GM12874 (cell line): Measurements from ENCODE around the gene TSPAN32.

Source experiments
- TF ChIP-seq, protein P1 (sequence below): IDR thresholded peaks from 2 replicates; pipeline ENCODE4 v1.5.1; 2011; ENCODE audit warnings: low read depth, mild to moderate bottlenecking, control low read depth, low read length, moderate library complexity; ENCODE audit not compliant: insufficient read depth

TSPAN32 gene

DNA sequence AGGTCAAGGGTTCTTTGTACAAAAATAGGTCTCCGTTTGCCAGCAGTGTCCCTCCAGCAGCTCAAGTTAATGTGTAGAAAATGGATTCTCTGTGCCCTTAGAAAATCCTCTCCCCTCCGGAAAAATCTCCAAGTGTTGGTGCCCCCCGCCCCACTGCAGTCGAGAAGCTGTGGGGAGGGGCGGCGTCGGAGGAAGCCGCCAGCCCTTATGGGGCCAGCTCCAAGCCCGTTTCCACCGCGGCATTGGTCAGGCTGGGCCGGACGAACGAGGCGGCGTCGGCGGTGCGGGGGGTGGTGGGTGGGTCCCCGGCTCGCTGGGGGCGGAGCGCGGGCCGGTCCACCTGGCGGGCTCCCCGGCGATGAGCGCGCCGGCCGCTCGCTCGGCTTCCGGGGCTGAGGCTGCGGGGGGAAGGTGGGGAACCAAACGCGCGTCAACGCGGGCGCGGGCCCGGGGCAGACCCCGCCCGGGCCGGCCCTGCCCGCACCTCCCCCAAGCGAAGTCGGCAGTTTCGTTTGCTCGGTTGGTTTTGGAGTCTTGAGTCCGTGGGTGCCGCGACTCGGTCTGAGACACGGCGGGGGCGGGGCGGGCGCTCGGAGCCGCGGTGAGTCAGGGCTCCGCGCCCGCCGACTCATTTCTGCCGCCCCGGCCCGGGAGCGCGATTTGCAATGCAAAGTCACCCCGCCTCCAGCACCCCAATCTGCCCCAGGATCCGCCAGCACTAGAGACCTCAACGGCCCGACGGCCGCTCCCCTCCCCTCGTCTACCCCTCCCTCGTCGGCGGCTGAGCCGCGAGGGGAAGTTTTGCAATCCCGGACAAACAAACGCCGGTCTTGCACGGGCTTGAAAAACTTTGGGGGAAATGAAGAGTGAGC is 32.8 kb upstream of the TSPAN32 start:
- TF ChIP-seq, protein P1, sequence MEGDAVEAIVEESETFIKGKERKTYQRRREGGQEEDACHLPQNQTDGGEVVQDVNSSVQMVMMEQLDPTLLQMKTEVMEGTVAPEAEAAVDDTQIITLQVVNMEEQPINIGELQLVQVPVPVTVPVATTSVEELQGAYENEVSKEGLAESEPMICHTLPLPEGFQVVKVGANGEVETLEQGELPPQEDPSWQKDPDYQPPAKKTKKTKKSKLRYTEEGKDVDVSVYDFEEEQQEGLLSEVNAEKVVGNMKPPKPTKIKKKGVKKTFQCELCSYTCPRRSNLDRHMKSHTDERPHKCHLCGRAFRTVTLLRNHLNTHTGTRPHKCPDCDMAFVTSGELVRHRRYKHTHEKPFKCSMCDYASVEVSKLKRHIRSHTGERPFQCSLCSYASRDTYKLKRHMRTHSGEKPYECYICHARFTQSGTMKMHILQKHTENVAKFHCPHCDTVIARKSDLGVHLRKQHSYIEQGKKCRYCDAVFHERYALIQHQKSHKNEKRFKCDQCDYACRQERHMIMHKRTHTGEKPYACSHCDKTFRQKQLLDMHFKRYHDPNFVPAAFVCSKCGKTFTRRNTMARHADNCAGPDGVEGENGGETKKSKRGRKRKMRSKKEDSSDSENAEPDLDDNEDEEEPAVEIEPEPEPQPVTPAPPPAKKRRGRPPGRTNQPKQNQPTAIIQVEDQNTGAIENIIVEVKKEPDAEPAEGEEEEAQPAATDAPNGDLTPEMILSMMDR, result no peak

DNA sequence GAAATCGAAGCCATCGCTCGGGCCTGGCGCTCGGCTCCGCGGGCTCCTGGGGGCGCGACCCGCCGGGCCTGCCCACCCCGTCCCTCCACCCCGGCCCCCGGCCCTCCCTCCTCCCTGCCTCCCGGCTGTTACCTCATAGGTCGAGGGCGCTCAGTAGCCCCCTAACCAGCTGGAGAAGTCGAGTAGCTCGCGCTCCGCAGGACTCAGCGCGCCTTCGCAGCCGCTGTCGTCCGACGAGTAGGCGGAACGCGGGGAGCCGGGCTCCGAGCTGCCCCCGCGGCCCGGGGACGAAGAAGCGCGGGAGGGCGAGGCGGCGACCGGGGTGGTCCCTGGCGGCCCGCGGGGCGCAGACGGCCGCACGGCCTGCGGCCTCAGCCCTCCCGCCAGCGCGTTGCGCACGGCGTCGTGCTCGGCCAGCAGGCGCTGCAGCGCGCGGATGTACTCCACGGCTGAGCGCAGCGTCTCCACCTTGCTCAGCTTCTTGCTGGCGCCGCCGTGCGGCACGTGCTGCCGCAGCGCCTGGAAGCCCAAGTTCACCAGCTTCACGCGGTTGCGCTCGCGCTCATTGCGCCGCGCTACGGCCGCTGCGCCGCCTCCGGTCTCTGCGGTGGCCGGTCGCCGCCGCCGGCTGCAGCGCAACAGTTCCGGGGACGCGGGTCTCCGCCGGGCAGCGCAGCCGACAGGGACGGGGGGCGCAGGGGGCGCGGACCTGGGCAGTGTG is 32.1 kb upstream of the TSPAN32 start:
- TF ChIP-seq, protein P1, result no peak

DNA sequence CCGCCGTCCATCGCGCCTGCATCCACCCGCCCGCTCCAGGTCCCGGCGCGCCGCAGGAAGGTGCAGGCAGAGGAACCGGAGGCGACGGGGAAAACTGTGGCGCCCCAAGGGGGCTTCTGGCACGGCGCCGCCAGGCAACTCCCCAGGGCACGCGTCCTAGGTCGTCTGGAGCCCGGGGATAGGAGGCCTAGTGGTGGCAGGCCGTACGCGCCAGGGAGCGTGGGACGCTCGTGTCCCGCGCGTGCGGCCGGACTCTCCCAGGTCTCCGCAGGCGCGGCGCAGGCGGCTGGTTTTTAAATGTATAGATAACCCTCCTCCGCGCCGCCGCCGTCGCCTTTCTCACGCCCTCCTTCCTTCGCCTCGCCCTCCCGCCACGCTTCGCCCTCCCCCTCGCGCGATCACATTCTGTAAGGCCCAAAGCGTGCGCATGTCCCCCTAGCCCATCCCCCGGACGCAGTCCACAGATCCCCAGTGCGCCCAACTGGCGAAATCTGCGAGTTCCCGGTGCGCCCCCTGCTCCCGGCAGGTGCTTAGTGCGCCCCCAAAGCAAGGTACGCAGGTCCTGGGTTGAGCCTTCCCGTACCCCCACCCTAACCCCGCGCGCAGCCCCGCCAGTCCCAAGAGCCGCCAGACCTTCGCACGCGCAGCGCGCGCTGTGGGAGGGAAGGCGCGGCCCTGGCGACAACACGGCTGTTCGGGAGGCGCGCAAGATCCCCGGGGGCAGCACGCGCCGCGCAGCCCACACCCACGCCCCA is 31.3 kb upstream of the TSPAN32 start, which contains the start of gene ASCL2:
ASCL2 (minus strand) TSS at position 267 of the 755 bp plus-strand sequence; CDS start at position 11, 256 bp downstream.
- TF ChIP-seq, protein P1, result no peak

DNA sequence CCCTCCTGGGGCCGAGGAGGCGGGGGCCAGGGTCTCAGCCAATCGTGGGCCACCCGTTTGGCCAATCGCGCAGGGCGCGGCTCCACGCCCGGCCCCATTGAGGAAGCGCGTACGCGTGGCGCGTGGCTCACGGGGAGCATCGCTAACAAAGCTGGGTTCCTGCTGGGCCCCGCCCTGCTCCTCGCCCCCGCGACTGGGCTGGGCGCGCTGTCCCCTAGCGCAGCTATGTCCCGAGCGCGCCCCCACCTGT is 30.8 kb upstream of the TSPAN32 start:
- TF ChIP-seq, protein P1, result no peak

DNA sequence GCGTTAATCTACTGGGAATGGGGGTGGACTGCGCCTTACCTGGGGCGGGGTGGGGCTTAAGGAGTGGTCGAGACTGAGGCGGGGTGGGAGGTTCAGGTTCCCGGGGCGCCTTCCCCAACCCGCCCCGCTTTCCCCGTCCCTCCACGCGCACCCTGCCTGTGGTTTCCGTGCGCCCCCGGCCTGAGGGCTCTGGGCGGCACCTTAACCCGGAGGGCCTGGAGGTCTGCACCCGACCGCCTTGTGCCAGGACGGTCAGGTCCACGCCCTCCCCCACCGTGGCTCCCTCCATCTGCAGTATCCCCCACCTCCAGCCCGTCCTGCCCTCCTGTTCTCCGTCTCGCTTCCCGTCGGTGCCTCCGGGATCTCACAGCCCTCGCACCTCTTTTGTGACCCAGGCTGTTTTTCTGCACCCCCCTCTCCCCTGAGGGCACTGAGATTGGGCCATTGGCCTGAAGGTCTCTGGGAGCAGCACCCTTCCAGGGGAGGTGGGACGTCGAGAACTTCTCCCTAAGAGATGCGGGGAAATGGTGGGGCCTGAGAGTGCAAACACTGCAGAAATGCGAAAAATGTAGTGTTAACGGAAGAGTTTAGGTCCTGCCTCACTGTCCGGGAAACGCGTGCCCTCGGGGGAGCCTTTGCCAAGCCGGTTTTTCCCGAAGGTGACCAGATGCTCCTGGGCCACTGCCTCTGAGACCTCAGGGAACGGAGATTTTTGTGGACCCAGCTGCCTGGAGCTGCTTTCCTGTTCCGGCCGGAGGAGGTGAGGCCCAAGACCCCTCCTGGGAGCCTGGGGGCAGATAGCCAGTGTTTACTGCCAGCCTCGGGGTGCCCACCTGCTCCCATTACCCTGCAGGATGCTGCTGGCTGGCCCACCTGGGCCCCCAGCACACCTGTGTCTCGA is 30.2 kb upstream of the TSPAN32 start:
- TF ChIP-seq, protein P1, result no peak

DNA sequence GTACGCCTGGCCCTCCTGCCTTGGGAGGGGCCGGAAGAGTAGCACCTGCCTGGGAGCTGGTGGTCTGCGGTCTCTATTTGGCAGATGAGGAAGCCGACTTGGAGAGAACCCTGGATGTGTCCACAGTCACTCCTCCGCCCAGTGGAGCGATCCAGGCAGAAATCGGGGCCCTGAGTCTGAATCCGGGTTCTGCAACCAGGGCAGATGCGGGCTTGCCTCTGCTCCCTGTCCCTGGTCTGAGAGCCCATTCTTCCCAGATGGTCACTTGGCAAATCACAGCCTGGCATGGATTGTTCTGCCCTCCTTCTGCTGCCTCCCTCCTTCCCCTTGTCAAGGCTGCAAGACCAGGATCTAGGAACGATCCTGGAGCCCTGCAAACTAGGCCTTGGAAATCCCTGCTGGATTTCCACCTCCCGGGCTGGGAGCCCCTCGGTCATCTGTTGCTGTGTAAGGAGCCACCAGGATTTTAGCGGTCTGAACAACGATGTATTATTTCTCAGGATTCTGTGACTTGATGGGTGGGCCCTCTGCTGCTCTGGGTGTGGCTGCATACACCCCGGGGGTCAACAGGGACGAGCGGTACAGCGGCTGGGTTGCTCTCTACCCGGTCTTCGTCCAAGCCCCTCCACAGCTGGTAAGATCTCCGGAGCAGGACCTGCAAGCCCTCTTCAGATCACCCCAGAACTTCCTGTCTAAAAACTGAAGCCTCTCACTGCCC is 29.4 kb upstream of the TSPAN32 start:
- TF ChIP-seq, protein P1, result no peak
